Right atrium auricular region (tissue), 2 donors: Measurements from ENCODE around the gene ZFYVE19. TPM values are rescaled to one million over a fixed set of nuclear protein-coding genes. Genes with fewer than 3 reads are reported as not detected.

Source experiments
- DNase-seq: peaks from one replicate; pipeline ENCODE4 v3.0.0-alpha.2; 2019; ENCODE audit warnings: low spot score
- H3K27ac ChIP-seq, 2 donors: fragments of 200-600 bp; sonication (generic); 1 replicate in 1 of 2; 2 replicates in 1 of 2; pipeline ENCODE4 v1.5.1; 2016 to 2019
- H3K27me3 ChIP-seq, 2 donors: fragments of 200-600 bp; sonication (generic); one replicate each; pipeline versions ENCODE4 v1.5.1 to v1.6.0; 2017 to 2019
- H3K36me3 ChIP-seq: fragments of 200-600 bp; sonication (generic); one replicate; pipeline ENCODE4 v1.5.1; 2016
- H3K4me1 ChIP-seq, 2 donors: fragments of 200-600 bp; sonication (generic); one replicate each; pipeline versions ENCODE4 v1.5.1 to v1.6.0; 2017 to 2019
- H3K4me3 ChIP-seq, 2 donors: fragments of 200-600 bp; sonication (generic); 1 replicate in 1 of 2; 2 replicates in 1 of 2; pipeline ENCODE4 v1.5.1; 2017 to 2019; ENCODE audit warnings: mild to moderate bottlenecking in 1 of 2, moderate library complexity in 1 of 2
- H3K9me3 ChIP-seq, 2 donors: fragments of 200-600 bp; sonication (generic); one replicate each; pipeline ENCODE4 v1.5.1; 2019
- CTCF ChIP-seq, 2 donors: fragments of 200-600 bp; sonication (generic); IDR thresholded peaks; one replicate each; pipeline ENCODE4 v1.5.1; 2019; ENCODE audit warnings: antibody characterized with exemption in 2 of 2
- total RNA-seq, 2 donors: library from RNA; depleted of rRNA; stranded (reverse); fragments of >200 nt; gene quantifications; one replicate each; pipeline ENCODE4 v1.1.0, GENCODE V29; 2016

Gene ZFYVE19
- total RNA-seq, 2 donors from 2014 or later: 10.1 to 14.8 TPM

GRCh38 chr15:40785164-40785563 is 21.7 kb upstream of the ZFYVE19 start:
- Histone ChIP-seq H3K9me3 (no peaks in the 10 kb centered on the region), H3K27ac (no peak overlapping the region), H3K4me3 (no peak overlapping the region), H3K4me1 (peaks cover 0 to 11% of the 10 kb centered on the region in 2 donors), H3K36me3 (peaks cover under 1% of the 10 kb centered on the region), H3K27me3 (no peaks in the 10 kb centered on the region)
- DNase-seq: no peak
- TF ChIP-seq CTCF (IDR thresholded peaks at IDR 0.05): no peak

- TF ChIP-seq CTCF (IDR thresholded peaks at IDR 0.05): no peak
- DNase-seq: no peak
- peaks cover 0 to 11% of the 10 kb centered on the region in 2 donors for H3K4me1 ChIP-seq
- H3K27me3 ChIP-seq: no peaks in the 10 kb centered on the region
- H3K36me3 ChIP-seq: no peaks in the 10 kb centered on the region
- H3K27ac ChIP-seq: no peak overlapping the region
- H3K9me3 ChIP-seq: no peaks in the 10 kb centered on the region
- H3K4me3 ChIP-seq: no peak overlapping the region
Observed at GRCh38 chr15:40785814-40786213, 21.1 kb upstream of the ZFYVE19 start.

- H3K27me3 ChIP-seq: no peaks in the 10 kb centered on the region
Observed at GRCh38 chr15:40787344-40787841, 19.5 kb upstream of the ZFYVE19 start.

GRCh38 chr15:40787991-40788390 is 18.9 kb upstream of the ZFYVE19 start:
- no peaks in the 10 kb centered on the region for H3K27me3 ChIP-seq
- H3K9me3 ChIP-seq: no peaks in the 10 kb centered on the region
- no peak for DNase-seq
- H3K4me1 ChIP-seq: peaks cover 0 to 11% of the 10 kb centered on the region in 2 donors
- TF ChIP-seq CTCF (IDR thresholded peaks at IDR 0.05): no peak
- no peaks in the 10 kb centered on the region for H3K36me3 ChIP-seq
- no peak overlapping the region for H3K4me3 ChIP-seq
- no peak overlapping the region for H3K27ac ChIP-seq

More at GRCh38 chr15:40787344-40787841, 19.5 kb upstream of the ZFYVE19 start:
- Histone ChIP-seq H3K4me3 (no peak overlapping the region), H3K9me3 (no peaks in the 10 kb centered on the region), H3K4me1 (peaks cover 0 to 11% of the 10 kb centered on the region in 2 donors), H3K27ac (no peak overlapping the region), H3K36me3 (no peaks in the 10 kb centered on the region)
- TF ChIP-seq CTCF (IDR thresholded peaks at IDR 0.05): no peak
- no peak for DNase-seq

GRCh38 chr15:40789119-40789518 is 17.8 kb upstream of the ZFYVE19 start:
- Histone ChIP-seq H3K4me3 (no peak overlapping the region), H3K36me3 (no peaks in the 10 kb centered on the region), H3K27me3 (no peaks in the 10 kb centered on the region), H3K27ac (no peak overlapping the region), H3K9me3 (no peaks in the 10 kb centered on the region), H3K4me1 (peaks cover 0 to 11% of the 10 kb centered on the region in 2 donors)
- no peak for TF ChIP-seq CTCF (IDR thresholded peaks at IDR 0.05)
- no peak for DNase-seq

- Histone ChIP-seq H3K4me1 (peaks cover 0 to 11% of the 10 kb centered on the region in 2 donors), H3K27ac (no peak overlapping the region), H3K4me3 (no peak overlapping the region), H3K9me3 (no peaks in the 10 kb centered on the region), H3K27me3 (no peaks in the 10 kb centered on the region), H3K36me3 (no peaks in the 10 kb centered on the region)
- no peak for DNase-seq
- TF ChIP-seq CTCF (IDR thresholded peaks at IDR 0.05): no peak
Observed at GRCh38 chr15:40789999-40790398, 16.9 kb upstream of the ZFYVE19 start.
